GM20431 (cell line): ENCODE results near the gene COL5A2.

Experiments
- in situ Hi-C: fragments of 300-500 bp; cut with MseI, MboI; formaldehyde crosslinking; loops from one replicate; pipeline ENCODE4 v1.15.0; 2020; ENCODE audit warnings: low sequenced_read_pairs; ENCODE audit not compliant: unreplicated experiment

Gene COL5A2

GRCh38 chr2:189111063-189111715 is 68.4 kb downstream of the COL5A2 start:
- in situ Hi-C loops = no loop called here

GRCh38 chr2:189109921-189110397 is 69.6 kb downstream of the COL5A2 start:
- in situ Hi-C loops = no loop called here

- in situ Hi-C loops = no loop called here
These were observed 74.6 kb downstream of the COL5A2 start for GRCh38 chr2:189104934-189105333.

DNA sequence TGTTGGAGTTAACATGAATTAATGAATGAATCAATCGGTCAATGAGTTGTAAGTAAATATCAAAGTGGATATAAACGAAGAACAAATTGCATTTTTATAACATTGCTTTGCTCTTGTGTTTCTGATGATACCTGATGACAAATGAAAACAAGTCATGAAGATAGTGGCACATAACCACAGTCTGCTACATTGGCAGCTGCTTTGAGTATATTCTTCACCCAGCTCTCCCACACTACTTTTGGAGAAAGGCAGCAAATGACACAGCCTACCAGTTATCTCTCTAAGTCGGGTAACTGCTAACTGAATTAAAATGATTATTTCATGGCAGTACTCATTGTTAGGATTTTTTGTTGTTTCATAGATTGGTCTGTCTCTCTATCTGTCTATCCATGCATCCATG is 76.8 kb downstream of the COL5A2 start:
- in situ Hi-C loops = no loop called here

GRCh38 chr2:189097934-189098333 is 81.6 kb downstream of the COL5A2 start:
- in situ Hi-C loops = loop anchor here (25.0 kb wide), 1 partner anchor 314 kb away; no protein-coding TSS in a partner anchor

DNA sequence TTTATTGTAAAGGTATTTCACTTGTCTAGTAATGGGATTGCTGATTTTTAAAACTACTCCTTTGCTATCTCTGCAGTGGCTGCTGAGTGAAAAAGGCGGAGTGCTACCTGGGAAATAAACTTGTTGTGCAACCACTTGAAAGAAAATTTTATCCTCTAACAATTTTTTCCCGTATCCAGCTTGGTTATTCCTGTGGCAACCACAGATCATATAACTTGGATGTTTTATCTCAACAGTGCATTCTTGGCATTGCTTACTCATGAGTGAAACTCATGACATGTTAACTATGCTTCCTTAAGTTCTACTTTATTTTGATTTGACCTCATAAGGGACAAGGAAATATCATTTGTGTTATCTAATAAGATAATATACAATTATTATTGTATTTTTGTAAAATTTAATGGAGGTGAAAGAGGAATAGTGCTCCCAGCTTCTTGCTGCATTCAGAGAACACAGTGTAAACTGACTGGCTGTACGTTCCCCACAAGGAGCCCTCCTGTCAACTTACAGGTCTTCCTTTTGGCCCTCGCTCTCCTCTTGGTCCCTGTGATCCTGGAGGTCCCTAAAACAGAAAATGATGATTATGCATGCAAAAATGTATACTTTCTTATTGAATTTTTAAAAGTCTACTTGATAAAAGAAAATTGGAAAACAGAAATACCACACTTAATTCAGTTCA is 82.7 kb downstream of the COL5A2 start:
- in situ Hi-C loops = loop anchor here (25.0 kb wide), 1 partner anchor 315 kb away; no protein-coding TSS in a partner anchor

- in situ Hi-C loops = loop anchor here (25.0 kb wide), 1 partner anchor 317 kb away; no protein-coding TSS in a partner anchor
These were observed 84.5 kb downstream of the COL5A2 start for GRCh38 chr2:189095101-189095500.

- in situ Hi-C loops = loop anchor here (25.0 kb wide), 1 partner anchor 319 kb away; no protein-coding TSS in a partner anchor
These were observed 86.6 kb downstream of the COL5A2 start for GRCh38 chr2:189092936-189093335.

- in situ Hi-C loops = loop anchor here (25.0 kb wide), 1 partner anchor 321 kb away; no protein-coding TSS in a partner anchor
These were observed 88.3 kb downstream of the COL5A2 start for GRCh38 chr2:189091253-189091652.

DNA sequence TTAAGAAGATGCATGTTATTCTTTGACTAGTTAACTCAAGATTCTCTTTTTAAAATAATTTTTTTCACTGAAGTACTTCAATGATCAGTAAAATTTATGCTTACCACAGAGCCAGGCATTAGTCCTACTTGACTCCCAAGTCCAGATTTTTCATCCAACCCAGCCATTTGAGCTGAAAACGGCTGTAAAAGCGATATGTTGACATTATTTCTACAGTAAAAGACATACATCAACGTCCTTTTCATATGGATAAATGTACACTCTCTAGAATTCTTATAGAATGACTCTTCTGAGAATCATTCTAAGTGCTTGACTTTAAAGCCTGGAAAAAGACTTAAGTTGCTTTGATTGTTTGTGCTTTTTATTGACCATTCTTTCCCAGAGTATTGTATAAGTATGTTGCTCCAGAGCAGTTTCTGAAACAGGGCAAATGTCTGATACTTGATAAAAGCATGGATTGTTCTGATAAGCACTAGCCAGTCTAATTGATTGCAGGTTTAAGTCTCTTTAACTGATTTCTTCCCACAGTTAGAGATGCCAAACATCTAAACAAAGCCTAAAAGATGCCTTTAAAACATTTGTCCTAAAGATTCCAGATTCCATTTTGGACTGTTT is 90.9 kb downstream of the COL5A2 start:
- in situ Hi-C loops = loop anchor here (25.0 kb wide), 1 partner anchor 324 kb away; no protein-coding TSS in a partner anchor

GRCh38 chr2:189086710-189087109 is 92.9 kb downstream of the COL5A2 start:
- in situ Hi-C loops = loop anchor here (25.0 kb wide), 1 partner anchor 326 kb away; no protein-coding TSS in a partner anchor

- in situ Hi-C loops = loop anchor here (25.0 kb wide), 1 partner anchor 326 kb away; no protein-coding TSS in a partner anchor
These were observed 93.3 kb downstream of the COL5A2 start for GRCh38 chr2:189086250-189086649.

- in situ Hi-C loops = loop anchor here (25.0 kb wide), 1 partner anchor 329 kb away; no protein-coding TSS in a partner anchor
These were observed 96.0 kb downstream of the COL5A2 start for GRCh38 chr2:189083606-189084005.

DNA sequence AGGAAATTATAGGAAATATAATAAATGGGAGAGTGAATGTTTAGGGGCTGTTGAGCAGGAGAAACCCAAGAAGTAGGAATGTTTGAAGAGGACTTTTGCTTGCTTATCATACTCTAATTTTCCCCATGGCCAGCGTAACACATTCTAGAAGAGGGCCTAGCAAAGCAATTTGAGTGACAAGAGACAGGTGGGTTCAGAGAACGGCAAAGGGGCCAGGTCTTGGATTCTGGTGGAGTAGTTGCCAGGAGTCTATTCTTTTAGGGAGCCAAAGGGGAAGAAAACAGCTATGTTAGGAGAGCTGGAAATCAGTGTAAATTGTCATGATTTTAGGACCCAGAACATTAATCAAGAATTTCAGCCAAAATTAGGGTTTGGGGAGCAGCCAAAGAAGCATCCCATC is 96.5 kb downstream of the COL5A2 start:
- in situ Hi-C loops = loop anchor here (25.0 kb wide), 1 partner anchor 329 kb away; no protein-coding TSS in a partner anchor

GRCh38 chr2:189082376-189082975 is 97.1 kb downstream of the COL5A2 start:
- in situ Hi-C loops = loop anchor here (25.0 kb wide), 1 partner anchor 330 kb away; no protein-coding TSS in a partner anchor

GRCh38 chr2:189076572-189076971 is 103.0 kb downstream of the COL5A2 start:
- in situ Hi-C loops = loop anchor here (25.0 kb wide), 1 partner anchor 336 kb away; no protein-coding TSS in a partner anchor

DNA sequence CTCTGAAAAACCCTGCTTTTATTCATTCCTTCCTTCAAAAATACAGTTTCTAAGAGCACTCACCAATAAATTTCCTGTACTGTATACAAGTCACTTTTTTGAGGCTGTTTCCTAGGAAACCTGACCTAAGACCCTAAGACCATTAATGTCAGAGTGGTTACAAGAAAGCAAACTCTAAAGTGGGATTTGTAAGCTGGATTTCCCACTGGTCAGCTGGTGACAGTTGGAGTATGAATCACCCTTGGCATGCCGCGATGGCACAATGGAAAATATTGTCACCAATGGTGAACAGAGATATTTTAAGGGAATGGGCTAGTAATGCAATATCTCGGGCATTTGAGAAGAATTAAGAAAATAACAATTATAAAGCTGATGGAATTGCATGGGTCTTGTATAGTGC is 103.4 kb downstream of the COL5A2 start:
- in situ Hi-C loops = loop anchor here (25.0 kb wide), 1 partner anchor 336 kb away; no protein-coding TSS in a partner anchor

GRCh38 chr2:189074506-189074905 is 105.1 kb downstream of the COL5A2 start:
- in situ Hi-C loops = no loop called here

DNA sequence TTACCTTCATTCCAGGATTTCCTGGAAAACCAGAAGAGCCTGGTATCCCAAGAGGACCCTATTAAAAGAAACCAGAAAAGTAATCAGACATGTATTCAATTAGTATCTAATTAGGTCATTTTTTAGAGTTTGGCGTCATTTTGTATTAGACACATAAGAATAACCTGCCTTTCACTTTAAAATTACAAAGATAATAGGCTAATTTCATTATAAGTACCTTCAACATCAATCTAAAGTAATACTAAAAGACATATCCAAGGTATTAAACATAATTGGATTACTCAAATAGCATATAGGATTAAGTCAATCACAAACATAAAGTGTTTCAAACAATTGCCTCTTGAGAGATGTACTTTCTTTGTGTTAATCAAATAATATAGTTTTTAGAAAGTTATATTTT is 107.5 kb downstream of the COL5A2 start:
- in situ Hi-C loops = no loop called here
